Measurements from ENCODE around the gene CIT.

Gene CIT

GRCh38 chr12:119729871-119730270 is 147.2 kb downstream of the CIT start:
- TF ChIP-seq, protein P1, sequence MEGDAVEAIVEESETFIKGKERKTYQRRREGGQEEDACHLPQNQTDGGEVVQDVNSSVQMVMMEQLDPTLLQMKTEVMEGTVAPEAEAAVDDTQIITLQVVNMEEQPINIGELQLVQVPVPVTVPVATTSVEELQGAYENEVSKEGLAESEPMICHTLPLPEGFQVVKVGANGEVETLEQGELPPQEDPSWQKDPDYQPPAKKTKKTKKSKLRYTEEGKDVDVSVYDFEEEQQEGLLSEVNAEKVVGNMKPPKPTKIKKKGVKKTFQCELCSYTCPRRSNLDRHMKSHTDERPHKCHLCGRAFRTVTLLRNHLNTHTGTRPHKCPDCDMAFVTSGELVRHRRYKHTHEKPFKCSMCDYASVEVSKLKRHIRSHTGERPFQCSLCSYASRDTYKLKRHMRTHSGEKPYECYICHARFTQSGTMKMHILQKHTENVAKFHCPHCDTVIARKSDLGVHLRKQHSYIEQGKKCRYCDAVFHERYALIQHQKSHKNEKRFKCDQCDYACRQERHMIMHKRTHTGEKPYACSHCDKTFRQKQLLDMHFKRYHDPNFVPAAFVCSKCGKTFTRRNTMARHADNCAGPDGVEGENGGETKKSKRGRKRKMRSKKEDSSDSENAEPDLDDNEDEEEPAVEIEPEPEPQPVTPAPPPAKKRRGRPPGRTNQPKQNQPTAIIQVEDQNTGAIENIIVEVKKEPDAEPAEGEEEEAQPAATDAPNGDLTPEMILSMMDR (conservative IDR thresholded peaks at IDR 0.05; ENCODE audit: low read depth): no peak
- H3K27ac ChIP-seq: no peak overlapping the region
- DNase-seq (ENCODE audit: low spot score): no peak
- POLR2A ChIA-PET (ENCODE audit: low non-redundant PET): no interaction called here
- CTCF ChIA-PET: no interaction called here

GRCh38 chr12:119728444-119728745 is 148.7 kb downstream of the CIT start:
- no peak for DNase-seq (ENCODE audit: low spot score)
- POLR2A ChIA-PET (ENCODE audit: low non-redundant PET): no interaction called here
- CTCF ChIA-PET: interaction anchor here (0.6 to 0.7 kb wide), 2 partner anchors 54 to 248 kb away, joined by 3 to 4 read pairs; no protein-coding TSS in a partner anchor
- TF ChIP-seq, protein P1 (conservative IDR thresholded peaks at IDR 0.05; ENCODE audit: low read depth): no peak
- H3K27ac ChIP-seq: no peak overlapping the region

DNA sequence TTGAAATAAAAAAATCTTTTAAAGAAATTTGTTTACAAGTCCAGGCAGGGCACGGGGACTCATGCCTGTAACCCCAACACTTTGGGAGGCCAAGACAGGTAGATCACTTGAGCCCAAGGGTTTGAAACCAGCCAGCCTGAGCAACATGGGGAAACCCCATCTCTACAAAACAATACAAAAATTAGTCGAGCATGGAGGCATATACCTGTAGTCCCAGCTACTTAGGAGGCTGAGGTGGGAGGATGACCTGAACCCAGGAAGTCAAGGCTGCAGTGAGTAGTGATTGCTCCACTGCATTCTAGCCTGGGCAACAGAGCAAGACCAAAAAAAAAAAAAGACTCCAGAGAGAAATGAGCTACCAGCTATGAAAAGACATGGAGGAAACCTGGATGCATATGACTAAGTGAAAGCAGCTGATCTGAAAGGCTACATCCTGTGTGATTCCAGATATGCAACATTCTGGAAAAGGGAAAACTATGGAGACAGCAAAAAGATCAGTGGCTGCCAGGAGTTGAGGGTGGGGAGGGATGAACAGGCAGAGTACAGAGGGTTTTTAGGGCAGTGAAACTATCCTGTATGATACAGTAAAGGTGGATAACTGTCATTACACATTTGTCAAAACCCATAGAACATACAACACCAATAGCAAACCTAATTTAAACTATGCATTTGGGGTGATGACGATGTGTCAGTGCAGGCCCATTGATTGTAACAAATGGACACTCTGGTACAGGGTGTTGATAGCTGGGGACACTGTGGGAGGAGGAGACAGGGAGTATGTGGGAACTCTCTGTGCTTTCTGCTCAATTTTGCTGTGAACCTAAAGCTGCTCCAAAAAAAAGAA is 149.3 kb downstream of the CIT start:
- DNase-seq (ENCODE audit: low spot score): no peak
- ChIA-PET CTCF (interaction anchor here (0.7 kb wide), 1 partner anchor 248 kb away, joined by 3 read pairs; no protein-coding TSS in a partner anchor), POLR2A (ENCODE audit: low non-redundant PET) (no interaction called here)
- TF ChIP-seq, protein P1 (conservative IDR thresholded peaks at IDR 0.05; ENCODE audit: low read depth): no peak
- H3K27ac ChIP-seq: no peak overlapping the region

DNA sequence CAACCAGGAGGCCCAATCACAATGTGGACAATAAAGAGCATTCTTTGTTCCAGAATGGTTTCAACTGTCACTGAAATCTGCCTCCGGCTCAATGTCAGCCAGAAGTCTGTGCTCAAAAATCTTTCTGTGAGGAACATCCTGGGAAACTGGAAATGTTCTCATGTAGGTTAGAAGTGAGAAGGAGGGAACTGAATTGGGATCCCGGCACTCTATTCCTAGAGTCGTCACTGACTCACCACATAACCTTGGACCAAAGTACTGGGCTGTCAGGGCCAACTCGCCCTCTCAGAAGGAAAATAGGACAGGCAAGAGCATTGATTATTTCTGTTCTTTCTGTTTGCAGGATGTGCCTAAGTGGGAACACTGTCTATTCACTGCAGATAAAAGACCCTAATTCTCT is 151.6 kb downstream of the CIT start:
- ChIA-PET POLR2A (ENCODE audit: low non-redundant PET) (no interaction called here), CTCF (no interaction called here)

DNA sequence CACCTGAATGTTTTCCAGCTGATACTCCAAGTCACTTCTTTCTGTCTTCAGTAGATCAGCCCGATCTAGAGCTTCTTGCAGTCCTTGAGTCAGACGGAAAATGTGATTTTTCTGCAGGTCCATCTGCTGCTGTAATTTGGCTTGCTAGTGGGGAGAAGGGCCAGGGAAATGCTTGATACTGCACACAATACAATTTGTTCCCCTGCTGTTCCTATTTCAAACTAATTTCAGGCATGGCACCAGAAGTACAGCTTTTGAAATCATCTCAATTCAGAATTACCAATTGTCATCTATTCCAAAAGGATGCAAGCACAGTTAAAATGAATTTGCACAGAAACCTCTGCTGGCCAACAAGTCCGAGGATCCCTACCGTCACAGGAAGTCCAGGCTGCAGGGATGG is 155.8 kb downstream of the CIT start:
- ChIA-PET CTCF (no interaction called here), POLR2A (ENCODE audit: low non-redundant PET) (interaction anchor here (0.5 kb wide), 1 partner anchor 1306 kb away, joined by 3 read pairs; no protein-coding TSS in a partner anchor)
- DNase-seq (ENCODE audit: low spot score): no peak
- TF ChIP-seq, protein P1 (conservative IDR thresholded peaks at IDR 0.05; ENCODE audit: low read depth): no peak
- no peak overlapping the region for H3K27ac ChIP-seq

More for the DNA sequence above, 151.6 kb downstream of the CIT start:
- H3K27ac ChIP-seq: no peak overlapping the region
- no peak for DNase-seq (ENCODE audit: low spot score)
- TF ChIP-seq, protein P1 (conservative IDR thresholded peaks at IDR 0.05; ENCODE audit: low read depth): no peak

- CTCF ChIA-PET: no interaction called here
- TF ChIP-seq, protein P1 (conservative IDR thresholded peaks at IDR 0.05; ENCODE audit: low read depth): no peak
- POLR2A ChIA-PET (ENCODE audit: low non-redundant PET): no interaction called here
- no peak for DNase-seq (ENCODE audit: low spot score)
- H3K27ac ChIP-seq: no peak overlapping the region
These were observed 156.8 kb downstream of the CIT start for GRCh38 chr12:119720349-119720748.
